ENCODE results near the gene UTS2R.

Gene UTS2R

DNA sequence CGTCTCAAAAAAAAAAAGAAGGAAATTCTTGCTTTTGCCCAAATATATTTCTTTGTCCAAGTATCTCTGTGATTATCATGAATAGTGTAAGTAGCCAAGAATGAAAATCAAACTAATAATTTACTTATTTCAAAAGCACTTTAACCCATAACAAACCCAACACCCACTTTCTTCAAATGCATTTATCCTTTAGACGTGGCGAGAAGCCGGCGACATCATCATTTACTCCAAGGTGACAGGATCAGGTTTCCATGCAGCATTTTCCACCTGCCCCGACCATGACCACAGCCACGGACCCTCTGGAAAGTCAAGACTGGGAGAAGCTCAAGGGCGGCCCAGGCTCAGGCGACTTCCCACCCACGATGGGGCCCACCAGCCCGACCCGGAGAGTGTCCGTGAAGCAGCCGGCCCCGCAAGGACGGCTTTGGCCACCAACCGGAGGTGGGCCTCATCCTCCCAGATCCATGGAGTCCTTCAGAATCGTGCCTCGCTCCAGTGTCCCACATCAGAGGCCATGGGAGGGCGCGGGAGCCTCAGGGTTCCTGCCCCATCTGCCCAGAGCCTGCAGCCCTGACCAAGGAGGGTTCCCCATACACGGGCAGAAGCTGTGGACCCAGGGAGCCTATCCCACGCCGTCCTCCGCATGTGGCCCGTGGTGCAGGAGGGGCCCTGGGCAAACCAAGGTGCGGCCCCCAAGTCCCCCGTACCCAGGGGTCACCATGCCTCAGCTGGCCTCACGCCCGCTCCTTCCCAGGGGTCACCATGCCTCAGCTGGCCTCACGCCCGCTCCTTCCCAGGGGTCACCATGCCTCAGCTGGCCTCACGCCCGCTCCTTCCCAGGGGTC lies 18.7 kb downstream of the UTS2R start:
- no peak for DNase-seq

DNA sequence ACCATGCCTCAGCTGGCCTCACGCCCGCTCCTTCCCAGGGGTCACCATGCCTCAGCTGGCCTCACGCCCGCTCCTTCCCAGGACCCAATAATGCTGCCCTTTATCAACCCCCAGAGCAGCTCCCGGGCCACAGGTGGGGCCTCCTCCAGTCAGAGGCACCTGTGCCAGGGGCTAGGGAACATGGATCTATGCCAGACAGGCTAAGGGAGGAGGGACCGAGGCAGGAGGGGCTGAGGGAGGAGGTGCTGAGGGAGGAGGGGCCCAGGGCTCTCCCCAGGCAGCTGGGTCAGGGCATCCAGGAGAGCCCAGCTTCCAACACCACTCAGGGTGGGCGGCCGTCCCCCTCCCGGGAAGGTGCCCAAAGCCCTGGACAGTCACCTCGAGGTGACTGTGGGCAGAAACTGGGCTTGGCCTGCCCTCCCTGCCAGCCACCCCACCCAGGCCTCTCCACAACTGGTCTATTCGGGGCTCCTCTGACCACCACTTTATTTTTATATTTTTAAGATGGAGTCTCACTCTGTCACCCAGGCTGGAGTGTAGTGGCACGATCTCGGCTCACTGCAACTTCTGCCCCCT lies 19.4 kb downstream of the UTS2R start:
- no peak for DNase-seq

DNA sequence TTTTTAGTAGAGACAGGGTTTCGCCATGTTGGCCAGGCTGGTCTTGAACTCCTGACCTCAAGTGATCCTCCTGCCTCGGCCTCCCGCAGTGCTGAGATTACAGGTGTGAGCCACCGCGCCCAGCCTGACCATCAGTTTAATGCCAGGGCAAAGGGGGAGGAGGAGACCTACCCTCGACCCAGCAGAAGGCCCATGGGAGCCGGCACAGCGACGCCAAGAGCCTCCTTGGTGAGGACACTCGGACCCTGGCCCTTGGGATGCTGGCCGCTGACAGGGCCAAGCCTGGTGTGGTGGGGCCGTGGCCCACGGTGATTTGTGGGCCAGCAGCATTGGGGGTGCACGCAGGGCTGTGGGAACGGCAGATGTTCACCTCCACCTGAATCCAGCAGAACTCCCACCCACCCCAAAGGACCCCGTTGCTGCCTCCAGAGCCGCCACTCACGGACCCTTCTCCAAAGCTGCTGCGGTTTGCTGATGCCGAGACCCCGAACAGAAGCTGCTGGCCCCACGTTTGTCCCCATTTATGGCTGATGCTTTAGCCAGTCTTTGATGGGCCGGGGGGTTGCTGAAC lies 20.0 kb downstream of the UTS2R start:
- no peak for DNase-seq

DNA sequence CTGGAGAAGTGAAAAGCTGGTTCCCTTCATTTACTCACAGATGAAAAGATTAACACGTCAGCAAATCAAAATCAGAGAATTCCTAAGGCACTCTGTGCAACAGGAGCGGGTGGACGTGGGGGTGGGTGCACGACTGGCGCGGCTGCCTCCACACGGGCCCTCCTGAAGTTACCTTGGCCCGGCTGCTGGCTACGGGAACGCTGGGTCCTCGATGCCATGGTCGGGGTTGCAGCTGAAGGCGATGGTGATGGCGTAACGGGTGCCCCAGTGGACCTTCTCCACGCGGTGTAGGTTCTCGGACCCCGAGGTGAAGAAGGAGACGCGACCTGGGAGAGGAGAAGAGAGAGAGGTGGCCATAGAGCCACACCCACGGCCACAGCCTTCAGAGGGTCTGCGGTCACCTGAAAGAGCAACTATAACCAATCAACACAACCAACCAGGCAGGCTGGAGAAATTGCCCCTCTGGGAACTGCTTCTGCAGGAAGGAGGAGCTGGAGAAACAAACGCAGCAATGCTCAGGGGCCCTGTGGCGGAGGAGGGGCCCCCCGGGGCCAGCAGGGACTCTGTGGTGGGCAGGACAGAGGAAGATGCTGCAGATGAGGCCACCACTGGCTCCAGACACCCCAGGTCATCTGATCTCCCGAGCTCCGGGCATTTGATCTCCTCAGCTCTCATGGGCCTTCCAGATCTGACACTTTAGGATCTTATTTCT lies 20.8 kb downstream of the UTS2R start:
- DNase-seq, result no peak

DNA sequence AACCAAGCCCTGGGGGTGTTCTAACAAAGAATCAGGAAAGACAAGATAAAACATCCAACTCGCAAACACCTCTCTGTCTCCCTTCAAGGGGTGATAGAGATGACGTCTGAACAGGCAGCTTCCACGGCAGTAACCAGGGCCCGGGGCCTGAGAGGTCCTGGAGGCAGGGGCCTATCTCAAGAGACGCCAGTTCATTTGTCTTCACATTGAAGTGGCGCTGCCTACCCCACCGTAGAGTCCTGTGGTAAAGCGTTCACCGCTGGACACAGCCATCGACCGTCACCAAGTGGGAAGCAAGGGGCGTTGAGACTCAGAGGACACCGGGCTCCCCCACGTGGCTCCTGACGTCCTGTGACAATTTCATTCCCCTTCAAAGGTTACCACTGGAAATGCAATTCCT lies 21.4 kb downstream of the UTS2R start:
- no peak for DNase-seq

DNA sequence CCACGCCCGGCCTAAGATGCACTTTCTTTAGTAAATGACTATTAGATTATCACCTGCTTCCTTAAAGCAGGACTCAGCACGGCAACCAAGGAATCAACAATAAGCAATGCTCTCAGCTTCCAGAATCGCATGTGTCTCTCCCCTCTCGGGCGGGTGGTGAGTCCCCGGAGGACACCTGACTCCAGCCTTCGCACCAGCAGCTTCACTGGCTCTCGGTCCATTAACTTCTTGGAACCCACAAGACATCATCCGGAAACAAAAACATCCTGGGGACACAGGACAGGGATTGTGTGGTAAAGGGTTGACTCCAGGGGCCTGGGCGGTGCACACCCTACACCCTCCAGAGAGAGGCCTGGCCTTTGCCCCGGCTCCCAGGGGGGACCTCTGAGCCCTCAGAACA lies 22.7 kb downstream of the UTS2R start:
- no peak for DNase-seq

DNA sequence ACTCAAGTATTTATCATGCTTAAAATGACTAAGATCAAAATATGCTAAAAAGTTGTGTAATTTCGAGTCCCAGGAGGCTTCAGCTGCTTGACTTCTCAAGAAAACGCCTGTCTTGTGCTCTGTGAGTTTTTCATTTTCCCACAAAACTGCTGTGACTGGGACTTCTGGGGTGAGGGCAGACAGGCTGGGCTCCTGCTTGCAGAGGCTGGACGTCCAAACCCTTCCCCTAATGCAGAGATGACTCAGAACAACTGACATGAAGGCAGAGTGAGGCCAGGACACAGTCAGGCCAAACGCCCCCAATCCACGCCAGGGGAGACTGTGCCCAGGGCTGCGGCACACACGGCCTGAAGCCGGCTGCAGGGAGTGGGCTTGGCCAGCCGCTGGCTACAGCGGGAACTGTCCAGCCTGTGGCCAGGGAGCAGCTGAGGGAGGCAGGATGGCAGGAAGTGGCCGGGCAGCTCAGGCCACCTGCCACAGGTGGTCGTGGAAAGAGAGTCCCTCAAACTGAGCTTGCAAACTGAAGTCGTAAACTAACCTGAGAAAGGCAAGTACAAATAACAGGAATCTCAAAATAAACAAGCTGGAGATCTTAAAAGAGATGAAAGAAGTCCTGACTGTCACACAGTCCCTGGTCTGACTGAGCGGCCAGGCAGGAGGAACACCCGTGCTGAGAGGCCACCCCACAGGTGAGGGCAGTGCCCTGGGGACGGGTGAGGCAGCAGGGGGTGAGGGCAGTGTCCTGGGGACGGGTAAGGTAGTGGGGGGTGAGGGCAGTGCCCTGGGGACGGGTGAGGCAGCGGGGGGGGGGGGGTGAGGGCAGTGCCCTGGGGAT lies 25.3 kb downstream of the UTS2R start:
- DNase-seq, result no peak

DNA sequence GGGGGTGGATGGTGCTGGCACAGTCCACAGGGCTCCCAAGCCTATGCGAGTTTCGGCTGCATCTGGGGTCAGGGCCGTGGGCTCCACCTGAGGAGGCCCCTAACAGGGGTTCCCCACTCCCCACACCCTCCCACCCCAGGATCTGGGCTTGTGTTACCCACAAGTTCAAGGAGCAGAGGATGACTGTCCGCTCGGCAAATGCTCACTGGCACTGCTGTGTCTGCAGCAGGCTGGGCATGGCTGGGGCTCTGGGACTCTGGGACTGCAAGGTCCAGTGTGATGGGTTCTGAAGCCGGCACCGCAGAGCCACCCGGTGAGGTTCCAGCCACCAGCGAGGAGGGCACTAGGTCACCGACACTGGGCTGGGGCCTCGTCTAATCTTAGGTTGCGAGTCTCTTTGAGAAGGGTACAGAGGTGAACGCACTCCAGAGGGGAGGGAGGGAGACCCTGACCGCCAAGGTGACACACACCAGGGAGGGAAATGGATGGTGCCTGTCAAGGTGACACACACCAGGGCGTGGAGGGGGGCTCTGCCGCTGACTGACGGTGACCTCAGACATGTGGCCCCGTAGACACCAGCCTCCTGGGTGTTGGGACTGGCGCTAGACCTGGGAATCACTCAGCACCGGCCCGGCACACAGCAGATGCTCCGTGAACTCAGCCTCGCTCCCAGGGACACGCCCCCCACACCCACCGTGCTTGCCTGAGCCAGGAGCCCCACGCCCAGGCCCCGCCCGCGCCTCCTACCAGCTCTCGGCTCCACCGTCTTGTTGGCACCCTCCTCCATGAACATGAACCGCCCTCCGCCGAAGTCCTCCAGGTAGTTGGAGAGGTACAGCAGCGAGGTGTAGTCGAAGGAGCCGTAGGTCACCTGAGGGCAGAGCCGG lies 26.1 kb downstream of the UTS2R start:
- no peak for DNase-seq

DNA sequence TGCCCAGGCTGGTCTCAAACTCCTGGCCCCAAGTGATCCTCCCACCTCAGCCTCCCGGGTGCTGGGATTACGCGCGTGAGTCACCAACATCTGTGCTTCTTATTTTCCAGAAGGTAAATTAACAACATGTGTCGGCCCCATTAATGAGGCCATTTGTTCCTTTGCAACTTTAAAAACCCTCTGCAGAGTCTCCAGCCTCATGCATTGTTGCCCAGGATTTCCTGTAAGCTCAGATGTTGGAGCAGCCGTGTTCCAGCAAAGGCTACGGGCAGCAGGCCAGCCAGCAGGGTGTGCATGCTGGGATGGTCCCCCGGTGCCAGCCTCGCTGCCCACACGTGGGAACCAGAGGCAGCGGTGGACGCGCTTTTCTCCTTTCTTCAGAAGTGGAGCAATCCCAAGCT lies 27.5 kb downstream of the UTS2R start:
- no peak for DNase-seq

DNA sequence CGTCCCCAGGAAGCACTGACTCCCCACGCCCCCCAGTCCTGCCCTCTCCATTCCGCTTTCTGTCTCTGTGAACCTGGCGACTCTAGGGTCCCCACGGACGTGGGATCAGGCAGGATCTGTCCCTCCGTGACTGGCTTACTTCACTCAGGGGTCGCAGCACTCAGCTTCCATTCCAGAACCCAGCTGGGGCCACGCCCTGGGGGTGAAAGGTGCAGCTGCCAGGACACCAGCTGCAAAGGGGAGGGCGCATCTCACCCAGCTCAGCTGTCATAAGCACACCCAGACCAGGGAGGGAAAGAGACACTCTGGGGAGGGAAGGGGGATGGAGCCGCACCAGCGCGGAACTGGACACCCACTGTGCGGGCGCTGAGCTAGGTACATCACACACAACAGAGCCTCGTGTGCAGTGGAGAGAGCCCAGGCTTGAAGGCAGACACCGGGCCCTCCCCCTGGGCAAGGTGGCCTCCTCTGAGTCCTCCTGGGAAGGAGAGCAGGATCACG lies 28.1 kb downstream of the UTS2R start:
- DNase-seq, result no peak

DNA sequence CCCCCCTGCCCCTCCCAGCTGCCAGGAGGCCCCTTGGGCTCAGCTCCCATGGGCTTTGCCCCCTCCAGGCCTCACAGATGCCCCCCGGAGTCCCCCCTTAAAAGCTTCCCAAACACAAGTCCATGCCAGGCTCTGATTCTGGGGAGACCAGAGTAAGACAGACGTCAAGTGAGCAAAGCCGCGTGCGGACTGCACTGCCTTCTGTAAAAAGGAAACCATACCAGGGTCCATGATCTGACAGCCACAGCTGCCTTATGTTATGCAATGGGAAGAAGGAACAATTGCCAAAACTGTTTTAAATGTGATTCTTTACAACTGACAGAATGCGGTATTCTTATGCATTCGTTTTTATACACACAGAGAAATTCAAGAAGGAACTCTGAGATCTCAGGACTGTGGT lies 28.6 kb downstream of the UTS2R start:
- no peak for DNase-seq

DNA sequence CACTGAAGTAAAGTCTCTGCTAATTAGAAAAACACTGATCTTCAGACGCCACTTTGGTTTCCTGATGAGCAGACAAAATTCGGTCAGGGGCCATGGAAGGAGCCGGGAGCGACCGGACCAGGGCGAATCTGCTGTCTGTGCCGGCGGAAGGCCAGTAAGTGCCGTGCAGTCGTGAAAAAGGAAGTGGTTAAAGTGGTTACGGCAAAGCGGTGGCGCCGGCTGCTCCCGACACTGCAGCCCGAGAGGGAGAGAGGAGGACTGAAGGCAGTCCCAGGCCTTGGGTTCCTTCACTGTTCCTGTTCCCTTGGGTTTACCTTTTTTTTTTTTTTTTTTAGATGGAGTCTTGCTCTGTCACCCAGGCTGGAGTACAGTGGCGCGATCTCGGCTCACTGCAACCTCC lies 29.3 kb downstream of the UTS2R start:
- peak in 5 of 6 experiments; percentile 4 to 39 (median 17) for DNase-seq

DNA sequence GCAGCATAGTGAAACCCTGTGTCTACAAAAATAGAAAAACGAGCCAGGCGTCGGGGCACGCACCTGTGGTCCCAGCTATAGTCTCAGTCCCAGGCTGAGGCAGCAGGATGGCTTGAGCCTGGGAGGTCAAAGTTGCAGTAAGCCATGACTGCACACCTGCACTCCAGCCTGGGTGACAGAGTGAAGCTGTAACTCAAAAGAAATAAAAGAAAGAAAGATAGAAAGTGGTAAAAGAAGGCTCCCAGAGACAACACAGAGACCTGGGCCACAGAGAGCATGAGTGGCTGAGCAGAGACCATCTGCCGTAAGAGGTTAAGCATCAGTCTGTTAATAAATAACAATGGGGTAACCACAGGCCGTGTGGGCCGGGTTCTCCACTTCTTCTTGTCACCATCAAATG lies 31.3 kb downstream of the UTS2R start:
- no peak for DNase-seq

DNA sequence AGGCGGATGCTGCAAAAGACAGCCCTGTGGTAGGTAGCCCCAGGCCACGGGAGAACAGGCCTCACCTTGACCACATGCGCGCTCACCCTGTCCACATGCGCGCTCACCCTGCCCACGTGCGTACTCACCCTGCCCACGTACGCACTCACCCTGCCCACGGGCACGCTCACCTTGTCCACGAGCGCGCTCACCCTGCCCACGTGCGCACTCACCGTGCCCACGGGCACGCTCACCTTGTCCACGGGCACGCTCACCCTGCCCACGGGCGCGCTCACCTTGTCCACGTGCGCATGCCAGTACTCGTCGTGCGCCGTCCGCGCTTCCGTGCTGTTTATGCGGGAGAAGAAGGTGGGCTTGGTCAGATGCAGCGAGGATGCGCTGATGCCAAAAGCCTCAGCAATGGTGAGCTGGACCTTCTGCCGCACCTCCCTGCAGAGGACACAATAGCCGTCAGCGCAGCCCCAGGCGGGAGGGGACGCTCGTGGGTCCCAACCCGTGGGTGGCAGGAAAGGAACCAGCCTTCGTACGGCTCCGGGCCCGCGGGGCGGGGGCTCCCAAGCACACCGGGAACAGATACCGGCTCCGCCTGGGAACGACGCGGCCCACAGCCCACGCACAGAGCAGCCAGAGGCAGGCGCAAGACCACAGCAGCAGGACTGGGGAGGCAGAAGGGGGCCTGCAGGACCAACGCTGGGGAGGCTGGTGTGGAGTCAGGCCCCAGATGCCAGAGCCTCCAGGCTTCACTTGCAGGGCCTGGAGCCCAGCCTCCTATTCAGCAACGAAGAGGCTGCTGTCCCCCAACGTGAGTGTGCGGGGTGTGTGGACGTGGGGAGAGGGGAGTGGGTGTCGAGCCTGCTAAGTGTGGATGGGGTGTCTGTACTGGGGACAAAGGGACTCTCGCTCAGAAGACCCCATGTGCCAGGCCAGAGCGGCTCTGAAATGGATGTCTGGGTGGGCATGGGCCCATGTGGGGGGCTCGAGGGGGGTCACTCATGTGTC lies 32.4 kb downstream of the UTS2R start:
- no peak for DNase-seq

DNA sequence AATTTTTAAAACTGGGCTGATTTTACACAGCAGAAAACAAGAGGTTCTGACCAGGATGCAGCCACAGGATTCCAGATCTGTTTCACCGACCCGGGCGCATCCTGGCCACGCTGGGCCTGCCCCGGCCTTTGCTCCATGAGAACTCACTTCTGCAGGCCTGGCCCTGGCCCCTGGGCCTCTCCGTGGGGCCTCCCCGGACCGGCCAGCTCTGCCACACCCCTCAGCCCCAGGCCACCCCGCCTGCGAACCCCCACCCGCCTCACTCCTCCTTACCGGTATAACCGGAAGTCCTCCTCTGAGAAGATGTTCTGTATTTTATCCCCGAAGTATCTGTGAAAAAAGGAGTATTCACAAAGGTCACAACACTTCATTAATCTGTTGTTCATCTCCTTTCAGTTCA lies 33.5 kb downstream of the UTS2R start:
- DNase-seq, result no peak

DNA sequence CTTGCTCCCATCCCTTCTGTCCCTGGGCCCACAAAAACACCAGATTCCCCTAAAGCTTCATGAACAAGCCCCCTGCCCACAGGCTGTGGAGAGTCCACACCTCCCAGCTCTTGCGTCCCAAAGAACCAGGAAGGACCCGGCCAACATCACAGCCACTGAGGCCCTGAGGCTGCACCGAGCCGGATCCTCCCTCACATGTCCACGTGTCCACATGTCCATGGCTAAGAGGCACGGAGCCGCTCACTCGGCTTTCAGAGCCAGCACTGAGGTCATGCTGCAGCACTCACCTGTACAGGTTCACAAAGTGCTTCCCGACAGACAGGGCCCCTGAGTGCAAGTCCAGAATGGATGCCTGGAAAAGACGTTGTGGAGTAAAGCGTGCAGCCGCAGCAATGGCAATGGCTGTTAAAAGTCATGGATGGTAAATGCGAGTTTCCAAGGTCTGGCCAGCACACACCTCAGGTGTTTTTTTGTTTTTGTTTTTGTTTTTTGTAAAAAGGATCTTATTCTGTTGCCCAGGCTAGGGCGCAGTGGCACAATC lies 34.6 kb downstream of the UTS2R start:
- DNase-seq, result no peak

DNA sequence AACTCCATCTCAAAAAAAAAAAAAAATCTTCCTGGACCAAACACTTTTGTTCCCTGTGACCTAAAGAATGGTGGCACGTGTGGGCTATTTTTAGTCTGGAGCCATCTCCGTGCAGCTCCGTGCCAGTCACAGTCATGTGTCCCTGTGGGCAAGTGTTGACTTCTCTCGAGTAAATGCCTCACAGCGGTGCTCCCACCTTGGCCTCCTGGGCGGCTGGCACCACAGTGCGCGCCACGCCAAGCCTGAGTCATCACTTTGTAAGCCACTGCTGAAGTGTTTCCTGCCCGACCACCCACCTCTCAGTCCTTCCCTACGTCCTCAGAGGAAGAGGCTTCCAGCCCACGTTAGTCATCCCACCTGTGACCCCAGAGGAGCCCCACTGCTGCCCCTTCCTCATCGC lies 35.7 kb downstream of the UTS2R start:
- DNase-seq, result no peak

DNA sequence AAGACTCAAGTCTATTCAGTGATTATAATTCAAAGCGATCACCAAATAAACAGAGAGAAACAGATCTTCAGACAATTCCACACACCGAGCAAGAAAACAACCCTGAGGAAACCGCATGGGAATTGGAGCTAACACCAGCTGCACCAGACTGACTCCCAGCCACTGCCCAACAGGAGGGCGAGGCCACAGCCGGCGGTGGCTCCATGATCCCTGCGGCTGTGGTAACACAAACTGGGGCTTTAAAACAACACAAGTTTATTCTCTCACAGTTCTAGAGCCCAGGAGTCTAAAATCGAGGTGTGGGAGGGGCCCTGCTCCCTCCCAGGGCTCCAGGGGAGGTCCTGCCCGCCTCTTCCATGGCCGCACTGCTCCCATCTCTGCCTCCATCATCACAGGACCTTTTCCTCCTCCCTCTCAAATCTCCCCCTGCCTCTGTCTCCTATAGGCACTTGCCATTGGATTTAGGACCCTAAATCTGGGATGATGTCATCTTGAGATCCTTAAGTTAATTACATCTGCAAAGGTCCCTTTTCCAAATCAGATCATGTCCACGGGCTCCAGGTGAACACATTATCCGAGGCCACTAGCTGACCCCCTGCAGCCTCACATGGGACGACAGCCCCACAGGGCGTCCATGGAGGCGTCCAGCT lies 36.8 kb downstream of the UTS2R start:
- no peak for DNase-seq

DNA sequence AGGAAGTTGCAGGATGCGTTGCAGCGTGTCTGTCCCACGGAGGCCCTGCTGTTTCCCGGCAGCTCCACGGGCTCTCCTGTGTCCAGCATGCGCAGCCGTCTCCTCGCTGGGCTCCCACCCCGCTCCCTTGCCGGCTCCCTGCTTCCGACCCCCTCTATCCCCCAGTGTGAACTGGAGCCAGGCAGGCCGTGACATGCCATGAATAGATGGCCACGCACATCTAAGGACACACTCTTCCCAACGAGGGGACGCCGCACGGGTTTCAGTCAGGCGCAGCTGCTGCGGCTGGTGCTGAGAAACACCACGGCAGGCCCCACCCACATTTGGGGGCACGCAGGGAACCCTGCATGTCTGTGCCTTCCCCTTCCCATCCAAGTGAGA lies 37.4 kb downstream of the UTS2R start:
- DNase-seq, result no peak

All from stimulated activated naive CD4-positive, alpha-beta T cell (primary cell).